Memory B cell (primary cell): Measurements from ENCODE around the gene C11orf86.
"Not testable (repeated sequence)": the region's sequence is repeated elsewhere in the genome, so short reads cannot be mapped to it uniquely, and the experiment has no call there.

ENCODE experiments used
- ATAC-seq: fragments of 150-1000 bp; cut with Tn5 transposase; 2 replicates; pipeline ENCODE4 v1.10.0; 2021; ENCODE audit warnings: low read depth, mild to moderate bottlenecking, moderate library complexity
- DNase-seq, 2 donors: peaks; one replicate each; pipeline ENCODE4 v3.0.0; 2022; ENCODE audit warnings: low spot score in 2 of 2
- H3K27ac Mint-ChIP-seq: one replicate; pipeline ENCODE4 v1.8.0; 2022; ENCODE audit warnings: mild to moderate bottlenecking, moderate library complexity, mixed read lengths
- H3K27me3 Mint-ChIP-seq: one replicate; pipeline ENCODE4 v1.8.0; 2022; ENCODE audit warnings: mixed read lengths
- H3K36me3 Mint-ChIP-seq: one replicate; pipeline ENCODE4 v1.8.0; 2022; ENCODE audit warnings: mild to moderate bottlenecking, mixed read lengths
- H3K4me1 Mint-ChIP-seq: one replicate; pipeline ENCODE4 v1.8.0; 2022; ENCODE audit warnings: mixed read lengths
- H3K4me3 Mint-ChIP-seq: one replicate; pipeline ENCODE4 v1.8.0; 2022; ENCODE audit warnings: mild to moderate bottlenecking, moderate library complexity, mixed read lengths
- H3K9me3 Mint-ChIP-seq: one replicate; pipeline ENCODE4 v1.8.0; 2022; ENCODE audit warnings: mixed read lengths

Gene C11orf86

DNA sequence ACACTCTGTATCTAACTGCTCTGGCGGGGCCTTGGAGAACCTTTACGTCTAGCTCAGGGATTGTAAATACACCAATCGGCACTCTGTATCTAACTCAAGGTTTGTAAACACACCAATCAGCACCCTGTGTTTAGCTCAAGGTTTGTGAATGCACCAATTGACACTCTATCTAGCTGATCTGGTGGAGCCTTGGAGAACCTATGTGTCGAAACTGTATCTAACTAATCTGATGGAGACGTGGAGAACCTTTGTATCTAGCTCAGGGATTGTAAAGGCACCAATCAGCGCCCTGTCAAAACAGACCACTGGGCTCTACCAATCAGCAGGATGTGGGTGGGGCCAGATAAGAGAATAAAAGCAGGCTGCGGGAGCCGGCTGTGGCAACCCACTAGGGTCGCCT, 14.3 kb downstream of the C11orf86 start:
- H3K4me3 Mint-ChIP-seq, H3K9me3 Mint-ChIP-seq, ATAC-seq, H3K4me1 Mint-ChIP-seq, H3K27ac Mint-ChIP-seq, DNase-seq, H3K36me3 Mint-ChIP-seq: not testable (repeated sequence)
- peaks cover 24% of the 10 kb centered on the region for H3K27me3 Mint-ChIP-seq

DNA sequence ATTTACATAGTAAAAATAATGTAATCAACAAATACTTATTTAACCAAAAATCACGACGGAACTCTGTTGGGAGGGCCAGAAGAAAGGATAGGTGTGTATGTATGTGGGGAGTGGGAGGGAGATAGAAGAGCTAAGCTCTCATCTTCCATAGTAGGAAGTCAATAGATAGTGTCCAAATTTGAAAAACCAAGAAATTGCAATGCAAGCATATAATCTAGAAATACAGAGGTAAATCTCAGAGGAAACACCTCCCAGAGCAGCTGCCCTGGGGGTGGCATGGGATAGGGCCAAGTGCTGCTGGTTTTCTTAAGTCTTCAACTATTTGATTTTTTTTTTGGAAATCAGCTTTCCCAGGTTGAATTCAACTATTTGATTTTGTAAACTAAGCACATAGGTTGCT, 16.9 kb downstream of the C11orf86 start:
- no peak overlapping the region for H3K4me3 Mint-ChIP-seq
- ATAC-seq (no peak), DNase-seq (no peak)
- no peak overlapping the region for H3K27ac Mint-ChIP-seq
- peaks cover 15% of the 10 kb centered on the region for H3K27me3 Mint-ChIP-seq
- H3K9me3 Mint-ChIP-seq: no peaks in the 10 kb centered on the region
- H3K4me1 Mint-ChIP-seq: no peaks in the 10 kb centered on the region
- H3K36me3 Mint-ChIP-seq: no peaks in the 10 kb centered on the region

DNA sequence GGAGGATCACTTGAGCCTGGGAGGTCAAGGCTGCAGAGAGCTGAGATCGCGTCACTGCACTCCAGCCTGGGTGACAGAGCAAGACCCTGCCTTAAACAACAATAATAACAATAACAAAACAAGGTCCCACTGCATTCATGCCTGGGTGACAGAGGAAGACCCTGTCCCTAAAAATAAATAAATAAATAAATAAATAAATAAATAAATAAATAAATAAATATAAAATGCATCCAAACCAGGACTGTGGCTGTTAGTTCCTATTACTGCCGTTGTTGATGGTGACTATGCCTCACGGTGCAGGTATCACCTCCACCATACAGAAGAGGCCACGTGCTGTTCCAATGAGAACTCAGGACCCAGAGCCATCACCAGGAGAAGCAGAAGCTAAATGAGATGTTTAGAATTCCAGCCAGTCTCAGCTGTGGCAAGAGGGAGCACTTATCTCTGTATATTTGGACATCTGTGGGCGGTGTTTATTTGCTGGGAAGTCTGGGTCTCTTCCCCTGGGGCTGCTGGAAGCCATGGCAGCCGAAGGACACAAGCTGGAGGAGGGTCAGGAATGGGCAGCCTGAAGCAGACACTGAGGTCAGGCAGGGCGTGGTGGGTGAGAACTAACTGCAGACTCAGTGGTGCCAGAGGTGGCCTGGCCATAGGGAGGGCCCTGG, 21.6 kb downstream of the C11orf86 start:
- no peak for DNase-seq

DNA sequence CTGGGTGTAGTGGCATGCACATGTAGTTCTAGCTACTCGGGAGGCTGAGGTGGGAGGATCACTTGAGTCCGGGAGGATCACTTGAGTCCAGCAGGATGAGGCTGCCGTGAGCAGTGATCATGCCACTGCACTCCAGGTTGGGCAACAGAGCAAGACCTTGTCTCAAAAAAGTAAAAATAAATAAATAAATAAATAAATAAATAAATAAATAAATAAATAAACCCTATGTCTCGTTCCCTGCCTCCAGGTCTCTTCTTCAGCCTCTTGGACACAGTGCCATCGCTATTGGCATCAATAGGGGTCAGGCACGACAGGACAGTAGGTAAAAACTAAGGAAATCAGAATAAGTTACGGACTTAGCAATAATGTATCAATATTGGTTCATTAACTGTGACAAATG, 24.5 kb downstream of the C11orf86 start:
- Mint-ChIP-seq H3K9me3 (no peaks in the 10 kb centered on the region), H3K27me3 (peaks cover 7% of the 10 kb centered on the region), H3K36me3 (no peaks in the 10 kb centered on the region), H3K4me3 (no peak overlapping the region), H3K4me1 (no peaks in the 10 kb centered on the region), H3K27ac (no peak overlapping the region)
- no peak for ATAC-seq
- DNase-seq: no peak

More for the DNA sequence above, 21.6 kb downstream of the C11orf86 start:
- H3K27me3 Mint-ChIP-seq: peaks cover 6% of the 10 kb centered on the region
- H3K9me3 Mint-ChIP-seq: no peaks in the 10 kb centered on the region
- no peak overlapping the region for H3K4me3 Mint-ChIP-seq
- no peaks in the 10 kb centered on the region for H3K36me3 Mint-ChIP-seq
- ATAC-seq: no peak
- H3K27ac Mint-ChIP-seq: no peak overlapping the region
- H3K4me1 Mint-ChIP-seq: no peaks in the 10 kb centered on the region

DNA sequence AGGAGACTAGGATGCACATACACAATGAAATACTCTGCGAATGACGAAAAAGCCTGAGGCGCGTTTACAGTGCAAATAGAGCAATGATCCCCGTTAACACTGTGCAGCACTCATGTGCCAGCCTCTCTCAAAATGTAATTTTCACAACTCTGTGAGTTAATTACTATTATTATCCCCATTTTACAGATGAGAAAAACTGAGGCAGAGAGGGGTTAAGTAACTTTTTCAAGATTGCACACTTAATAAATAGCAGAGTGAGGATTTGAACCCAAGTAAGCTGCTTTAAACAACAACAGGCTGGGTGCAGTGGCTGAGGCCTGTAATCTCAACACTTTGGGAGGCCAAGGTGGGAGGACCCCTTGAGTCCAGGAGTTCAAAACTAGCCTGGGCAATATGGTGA, 26.2 kb downstream of the C11orf86 start:
- no peak overlapping the region for H3K4me3 Mint-ChIP-seq
- no peaks in the 10 kb centered on the region for H3K9me3 Mint-ChIP-seq
- DNase-seq (no peak), ATAC-seq (no peak)
- peaks cover 1% of the 10 kb centered on the region for H3K4me1 Mint-ChIP-seq
- no peak overlapping the region for H3K27ac Mint-ChIP-seq
- peaks cover 7% of the 10 kb centered on the region for H3K27me3 Mint-ChIP-seq
- H3K36me3 Mint-ChIP-seq: no peaks in the 10 kb centered on the region

DNA sequence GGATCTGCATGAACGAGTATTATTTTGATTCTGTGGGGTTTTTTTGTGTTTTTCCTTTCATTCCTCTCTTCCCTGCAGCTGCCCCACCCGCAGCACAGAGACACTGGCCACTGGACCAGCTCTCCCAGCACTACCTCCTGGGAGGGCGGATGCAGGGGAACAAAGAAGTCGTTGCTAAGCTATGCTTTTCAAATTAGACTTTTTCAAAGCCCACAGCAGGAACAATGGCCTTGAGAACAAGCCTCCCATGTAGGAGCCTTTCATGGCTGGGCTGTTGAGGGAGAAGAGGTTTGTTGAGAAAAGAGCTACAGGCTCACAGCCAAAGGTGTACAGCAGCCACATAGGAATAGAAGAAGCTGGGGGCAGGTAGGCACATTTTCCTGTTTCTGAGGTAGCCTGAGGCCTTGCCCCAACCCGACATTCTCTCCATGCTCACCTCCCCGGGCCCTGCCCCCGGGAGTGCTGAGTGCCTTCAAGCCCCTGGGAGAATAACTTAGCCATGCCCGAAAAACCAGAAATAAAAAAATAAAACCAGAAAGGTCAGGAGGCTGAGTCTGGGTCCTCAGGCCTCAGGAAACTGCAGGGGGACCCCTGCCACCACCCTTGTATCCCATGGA, 27.3 kb downstream of the C11orf86 start:
- Mint-ChIP-seq H3K4me1 (peaks cover 4% of the 10 kb centered on the region), H3K36me3 (no peaks in the 10 kb centered on the region), H3K4me3 (no peak overlapping the region), H3K9me3 (no peaks in the 10 kb centered on the region), H3K27ac (no peak overlapping the region), H3K27me3 (peaks cover 6% of the 10 kb centered on the region)
- ATAC-seq (no peak), DNase-seq (no peak)

DNA sequence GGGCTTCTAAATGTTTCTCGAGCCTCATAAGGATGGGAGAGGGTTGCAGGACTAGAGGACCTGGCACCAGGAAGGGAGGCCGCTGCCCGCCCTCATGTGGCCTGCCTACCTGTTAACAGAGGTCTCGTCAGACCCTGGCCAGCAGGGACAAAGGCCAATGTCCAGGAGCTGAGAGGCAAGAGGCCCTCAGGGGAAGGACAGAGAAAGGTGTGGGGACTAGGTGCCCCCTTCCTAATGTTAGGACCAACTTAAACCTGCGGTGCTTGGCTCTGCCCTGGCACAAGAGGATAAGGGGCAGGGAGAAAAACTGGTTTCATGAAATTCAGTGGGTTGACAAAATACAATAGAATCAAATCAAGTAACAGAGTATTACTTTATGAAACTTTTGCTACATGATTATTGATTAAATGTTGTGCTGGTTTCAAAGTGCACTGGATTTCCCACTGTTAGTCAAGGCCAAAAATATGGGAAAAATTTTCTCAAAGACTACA, 27.9 kb downstream of the C11orf86 start:
- H3K27ac Mint-ChIP-seq: no peak overlapping the region
- no peaks in the 10 kb centered on the region for H3K36me3 Mint-ChIP-seq
- H3K4me1 Mint-ChIP-seq: peaks cover 4% of the 10 kb centered on the region
- ATAC-seq: no peak
- peaks cover 4% of the 10 kb centered on the region for H3K27me3 Mint-ChIP-seq
- DNase-seq: no peak
- no peaks in the 10 kb centered on the region for H3K9me3 Mint-ChIP-seq
- H3K4me3 Mint-ChIP-seq: no peak overlapping the region

DNA sequence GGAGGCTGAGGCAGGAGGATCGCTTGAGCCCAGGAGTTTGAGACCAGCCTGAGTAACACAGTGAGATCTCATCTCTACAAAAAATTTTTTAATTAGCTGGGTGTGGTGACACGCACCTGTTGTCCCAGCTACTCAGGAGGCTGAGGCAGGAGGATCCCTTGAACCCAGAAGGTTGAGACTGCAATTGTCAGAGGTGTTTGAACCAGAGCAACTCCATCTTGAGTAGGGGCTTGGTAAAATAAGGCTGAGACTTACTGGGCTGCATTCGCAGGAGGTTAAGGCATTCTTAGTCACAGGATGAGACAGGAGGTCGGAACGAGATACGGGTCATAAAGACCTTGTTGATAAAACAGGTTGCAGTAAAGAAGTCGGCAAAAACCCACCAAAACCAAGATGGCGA, 30.1 kb downstream of the C11orf86 start:
- H3K4me3 Mint-ChIP-seq, H3K9me3 Mint-ChIP-seq, H3K27ac Mint-ChIP-seq, H3K4me1 Mint-ChIP-seq, H3K36me3 Mint-ChIP-seq, ATAC-seq, DNase-seq, H3K27me3 Mint-ChIP-seq: not testable (repeated sequence)

DNA sequence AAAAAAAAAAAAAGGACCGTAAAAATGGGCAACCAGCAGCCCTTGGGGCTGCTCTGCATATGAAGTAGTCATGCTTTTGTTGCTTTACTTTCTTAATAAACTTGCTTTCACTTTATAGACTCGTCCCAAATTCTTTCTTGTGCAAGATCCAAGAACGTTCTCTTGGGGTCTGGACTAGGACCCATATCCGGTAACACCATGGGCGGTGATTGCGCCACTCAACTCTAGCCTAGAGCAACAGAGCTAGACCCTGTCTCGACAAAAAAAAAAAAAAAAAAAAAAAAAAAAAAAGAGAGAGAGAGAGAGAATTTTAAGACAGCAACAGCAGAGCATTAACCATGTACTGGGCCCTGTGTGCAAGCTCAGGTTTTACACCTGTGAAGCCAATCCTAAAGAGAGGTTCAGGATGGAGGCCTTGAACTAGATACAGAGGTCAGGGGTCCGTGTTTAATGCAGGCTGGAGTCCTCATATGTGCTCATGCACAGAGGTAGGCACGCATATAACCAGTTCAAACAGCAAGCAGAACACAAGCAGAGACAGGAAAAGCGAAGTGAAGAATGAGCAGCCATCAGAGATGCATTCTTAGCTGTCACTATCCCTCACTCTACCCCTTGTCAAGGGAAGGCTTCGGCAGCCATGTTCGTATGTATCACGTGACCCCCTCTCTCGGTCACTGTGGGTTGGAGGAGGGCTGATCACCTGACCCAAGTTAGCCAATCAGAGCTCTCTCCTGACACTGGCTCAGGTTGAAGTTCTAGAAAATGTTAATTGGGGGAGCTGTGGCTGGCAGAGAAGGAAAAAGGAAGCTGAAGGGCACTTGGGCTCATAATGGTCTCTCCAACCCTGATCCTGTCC, 31.2 kb downstream of the C11orf86 start:
- H3K4me3 Mint-ChIP-seq: no peak overlapping the region
- no peaks in the 10 kb centered on the region for H3K9me3 Mint-ChIP-seq
- no peak overlapping the region for H3K27ac Mint-ChIP-seq
- no peaks in the 10 kb centered on the region for H3K36me3 Mint-ChIP-seq
- peak; percentile 50 for ATAC-seq
- peaks cover 4% of the 10 kb centered on the region for H3K4me1 Mint-ChIP-seq
- peaks cover 8% of the 10 kb centered on the region for H3K27me3 Mint-ChIP-seq
- DNase-seq: no peak

DNA sequence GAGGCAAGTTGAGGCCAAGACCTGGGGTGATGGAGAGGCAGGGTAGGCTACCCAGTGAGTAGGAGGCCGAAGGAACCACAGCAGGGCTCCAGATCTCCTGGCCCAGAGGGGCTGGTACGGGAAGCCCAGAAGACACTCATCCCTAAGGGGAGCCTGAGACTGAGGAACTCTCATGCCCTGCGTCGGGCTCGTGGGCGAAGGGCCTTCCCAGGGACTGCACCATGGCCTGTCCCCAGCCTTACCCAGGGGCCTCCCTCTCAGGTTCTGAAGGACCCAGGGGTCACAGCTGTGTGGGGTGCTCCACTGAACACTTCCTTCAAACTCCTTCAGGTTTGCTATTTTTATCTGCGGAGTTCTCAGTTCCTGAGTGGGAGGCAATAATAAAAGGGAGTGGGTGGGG, 32.0 kb downstream of the C11orf86 start:
- no peak for DNase-seq
- Mint-ChIP-seq H3K36me3 (no peaks in the 10 kb centered on the region), H3K27ac (no peak overlapping the region), H3K4me3 (no peak overlapping the region), H3K27me3 (peaks cover 7% of the 10 kb centered on the region), H3K4me1 (peaks cover 4% of the 10 kb centered on the region), H3K9me3 (no peaks in the 10 kb centered on the region)
- no peak for ATAC-seq

DNA sequence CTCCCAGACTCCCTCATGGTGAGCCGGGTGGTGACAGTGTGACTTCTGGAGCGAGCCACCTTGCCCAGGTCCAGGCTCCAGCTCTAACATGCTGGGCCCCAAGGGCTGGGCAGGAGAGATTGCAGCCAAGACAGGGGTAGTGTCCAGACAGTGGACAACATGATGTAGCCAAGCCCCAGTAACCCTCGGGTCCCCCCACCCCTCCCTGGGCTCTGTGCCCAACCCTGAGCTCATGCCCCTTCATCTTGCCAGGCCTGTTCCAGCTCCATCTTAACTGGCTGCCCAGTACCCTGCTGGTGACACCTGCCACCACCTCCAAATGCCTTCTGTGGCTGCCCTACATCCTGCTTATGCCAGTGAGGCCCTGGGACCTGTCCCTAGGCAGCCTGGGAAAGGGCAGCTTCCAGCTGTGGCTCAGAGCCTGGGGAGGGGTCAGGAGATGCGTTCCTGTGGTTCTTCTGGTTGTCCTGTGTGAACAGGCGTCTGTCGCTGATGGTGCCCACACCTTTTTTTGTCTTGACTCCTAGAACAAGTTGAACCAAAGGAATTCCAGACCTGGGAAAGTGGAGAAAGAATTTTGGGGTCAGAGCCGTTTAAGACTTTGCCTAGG, 35.3 kb downstream of the C11orf86 start:
- Mint-ChIP-seq H3K9me3 (no peaks in the 10 kb centered on the region), H3K4me3 (no peak overlapping the region), H3K4me1 (peaks cover 4% of the 10 kb centered on the region), H3K27ac (no peak overlapping the region), H3K36me3 (no peaks in the 10 kb centered on the region), H3K27me3 (peaks cover 17% of the 10 kb centered on the region)
- no peak for DNase-seq
- no peak for ATAC-seq

DNA sequence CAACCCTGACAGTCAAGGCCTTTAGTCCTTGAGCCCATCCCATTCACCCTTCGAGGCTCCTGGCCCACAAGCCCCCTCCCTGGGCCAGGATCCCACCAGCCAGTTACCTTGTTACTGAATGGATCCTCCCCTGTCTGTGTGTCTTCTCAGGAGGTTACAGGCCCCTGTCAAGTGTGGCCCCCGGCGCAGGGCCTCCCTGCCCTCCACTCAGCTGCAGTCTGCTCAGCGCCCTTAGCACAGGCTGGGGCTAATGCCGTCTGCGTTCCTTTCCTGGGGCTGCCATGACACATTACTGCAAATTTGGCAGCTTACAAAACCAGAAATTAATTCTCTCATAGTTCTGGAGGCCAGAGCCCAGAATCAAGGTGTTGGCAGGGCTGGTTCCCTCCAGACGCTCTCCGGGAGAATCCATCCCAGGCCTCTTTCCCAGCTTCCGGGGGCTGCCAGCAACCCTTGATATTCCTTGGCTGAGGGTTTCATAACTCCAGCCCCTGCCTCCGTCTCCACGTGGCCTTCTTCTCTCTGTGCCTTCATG, 38.5 kb downstream of the C11orf86 start:
- no peaks in the 10 kb centered on the region for H3K36me3 Mint-ChIP-seq
- ATAC-seq (no peak), DNase-seq (no peak)
- H3K4me3 Mint-ChIP-seq: no peak overlapping the region
- H3K9me3 Mint-ChIP-seq: no peaks in the 10 kb centered on the region
- H3K27ac Mint-ChIP-seq: no peak overlapping the region
- peaks cover 2% of the 10 kb centered on the region for H3K4me1 Mint-ChIP-seq
- H3K27me3 Mint-ChIP-seq: peaks cover 18% of the 10 kb centered on the region

DNA sequence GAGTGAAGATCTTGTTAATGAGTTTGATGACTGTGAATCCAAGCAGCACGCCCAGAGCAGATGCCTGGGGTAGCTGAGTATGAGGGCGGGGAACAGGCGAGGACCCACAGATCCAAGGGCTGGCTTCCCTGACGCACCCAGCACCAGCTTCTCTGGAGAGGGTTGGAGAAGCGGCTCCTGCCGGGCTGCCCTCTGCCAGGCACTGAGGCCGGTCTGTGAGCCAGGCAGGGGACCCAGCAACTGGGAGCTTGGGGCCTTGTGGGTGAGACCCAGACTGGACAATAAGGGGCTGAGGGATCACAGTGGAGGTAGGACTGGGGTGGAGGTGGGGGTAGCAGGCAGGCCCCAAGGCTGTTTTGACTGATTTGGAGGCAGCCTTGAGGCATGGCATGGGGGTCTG, 39.2 kb downstream of the C11orf86 start:
- Mint-ChIP-seq H3K4me3 (no peak overlapping the region), H3K36me3 (no peaks in the 10 kb centered on the region), H3K27me3 (peaks cover 22% of the 10 kb centered on the region), H3K27ac (no peak overlapping the region), H3K9me3 (peaks cover 3% of the 10 kb centered on the region), H3K4me1 (peaks cover 2% of the 10 kb centered on the region)
- ATAC-seq (no peak), DNase-seq (no peak)

DNA sequence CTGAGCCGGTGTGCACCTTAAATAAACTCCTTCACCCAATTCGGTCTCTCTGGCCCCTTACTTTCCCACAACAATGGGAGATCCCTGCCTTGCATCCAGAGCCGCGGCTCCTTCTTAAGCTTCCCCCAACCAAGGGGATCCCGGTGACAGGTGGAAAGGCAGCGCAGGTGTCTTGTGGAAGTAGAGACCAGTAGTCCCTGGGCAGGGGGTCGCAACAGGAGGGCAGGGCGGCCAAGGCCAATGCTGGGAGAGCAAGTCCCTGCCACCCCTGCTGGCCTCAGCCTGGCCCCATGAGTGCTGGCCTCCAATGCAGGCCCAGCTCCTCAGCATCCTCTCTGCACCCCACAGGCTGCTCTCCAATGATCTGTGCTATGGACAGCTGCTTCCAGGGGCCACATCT, 39.9 kb downstream of the C11orf86 start:
- Mint-ChIP-seq H3K9me3 (peaks cover 3% of the 10 kb centered on the region), H3K27me3 (peaks cover 18% of the 10 kb centered on the region), H3K4me1 (peaks cover 2% of the 10 kb centered on the region), H3K27ac (no peak overlapping the region), H3K4me3 (no peak overlapping the region), H3K36me3 (no peaks in the 10 kb centered on the region)
- ATAC-seq: no peak
- DNase-seq: no peak
